Measurements from ENCODE around the gene STPG2. TPM values are rescaled to one million over a fixed set of nuclear protein-coding genes. Genes with fewer than 3 reads are reported as not detected.

The STPG2 gene
- total RNA-seq, 1 donor from 2014 or later = not detected

DNA sequence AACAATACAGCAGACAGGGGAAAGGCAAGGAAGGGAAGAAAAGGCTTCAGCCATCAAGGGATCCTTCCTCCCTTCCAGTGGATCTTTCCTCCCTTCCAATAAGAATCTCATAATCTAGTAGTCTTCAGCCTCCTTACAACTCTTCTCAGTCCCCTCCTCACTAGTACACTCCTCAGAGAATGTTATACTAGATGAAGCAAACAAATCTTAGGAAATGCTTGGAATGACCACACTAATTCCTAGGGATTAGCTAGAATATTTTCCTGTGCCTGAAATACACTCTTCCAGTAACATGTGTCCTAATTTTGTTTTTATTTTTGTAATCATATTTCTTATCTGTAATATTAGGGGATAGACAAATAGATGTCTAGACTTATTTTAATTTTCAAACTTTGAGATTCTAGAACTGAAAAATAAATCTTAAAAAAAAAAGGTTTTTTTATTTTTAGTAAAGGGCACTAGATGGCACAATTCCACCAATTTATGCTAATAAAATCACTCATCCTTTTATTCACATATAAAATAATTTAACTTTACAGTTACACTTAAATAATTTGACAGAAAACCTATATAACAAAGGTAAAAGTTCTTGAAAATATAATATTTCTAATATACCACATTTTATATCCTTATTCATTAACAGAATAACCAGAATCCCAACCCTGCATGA, 7.0 kb upstream of the STPG2 start:
- H3K4me3 ChIP-seq = no peak overlapping the region
- intact Hi-C loops (cut with micrococcal nuclease) = no loop called here
- H3K27ac ChIP-seq (replicated peaks) = no peak overlapping the region
- H3K36me3 ChIP-seq = no peaks in the 10 kb centered on the region
- no peaks in the 10 kb centered on the region for H3K27me3 ChIP-seq (ENCODE audit: low read depth)
- DNase-seq = no peak
- TF ChIP-seq, protein P1, sequence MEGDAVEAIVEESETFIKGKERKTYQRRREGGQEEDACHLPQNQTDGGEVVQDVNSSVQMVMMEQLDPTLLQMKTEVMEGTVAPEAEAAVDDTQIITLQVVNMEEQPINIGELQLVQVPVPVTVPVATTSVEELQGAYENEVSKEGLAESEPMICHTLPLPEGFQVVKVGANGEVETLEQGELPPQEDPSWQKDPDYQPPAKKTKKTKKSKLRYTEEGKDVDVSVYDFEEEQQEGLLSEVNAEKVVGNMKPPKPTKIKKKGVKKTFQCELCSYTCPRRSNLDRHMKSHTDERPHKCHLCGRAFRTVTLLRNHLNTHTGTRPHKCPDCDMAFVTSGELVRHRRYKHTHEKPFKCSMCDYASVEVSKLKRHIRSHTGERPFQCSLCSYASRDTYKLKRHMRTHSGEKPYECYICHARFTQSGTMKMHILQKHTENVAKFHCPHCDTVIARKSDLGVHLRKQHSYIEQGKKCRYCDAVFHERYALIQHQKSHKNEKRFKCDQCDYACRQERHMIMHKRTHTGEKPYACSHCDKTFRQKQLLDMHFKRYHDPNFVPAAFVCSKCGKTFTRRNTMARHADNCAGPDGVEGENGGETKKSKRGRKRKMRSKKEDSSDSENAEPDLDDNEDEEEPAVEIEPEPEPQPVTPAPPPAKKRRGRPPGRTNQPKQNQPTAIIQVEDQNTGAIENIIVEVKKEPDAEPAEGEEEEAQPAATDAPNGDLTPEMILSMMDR (IDR thresholded peaks at IDR 0.05; ENCODE audit: borderline replicate concordance) = peak; percentile 24
- peaks cover 7% of the 10 kb centered on the region for H3K4me1 ChIP-seq
- H3K9me3 ChIP-seq (replicated peaks) = no peaks in the 10 kb centered on the region

DNA sequence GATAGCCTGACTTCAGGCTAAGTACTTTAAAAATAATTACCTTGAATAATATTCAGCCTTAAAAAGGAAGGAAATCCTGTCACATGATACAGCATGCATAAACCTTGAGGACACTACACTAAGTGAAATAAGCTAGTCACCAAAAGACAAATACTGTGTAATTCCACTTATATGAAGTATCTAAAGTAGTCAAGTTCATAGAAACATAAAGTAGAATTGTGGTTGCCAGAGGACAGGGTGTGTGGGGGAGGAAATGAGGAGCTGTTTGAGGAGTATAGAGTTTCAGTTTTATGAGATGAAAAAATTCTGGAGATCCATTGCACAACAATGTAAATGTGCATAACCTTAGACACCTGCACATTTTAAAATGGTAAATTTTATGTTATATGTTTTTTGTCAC, 5.6 kb upstream of the STPG2 start:
- Histone ChIP-seq H3K27me3 (ENCODE audit: low read depth) (no peaks in the 10 kb centered on the region), H3K4me3 (no peak overlapping the region), H3K4me1 (peaks cover 12% of the 10 kb centered on the region), H3K36me3 (no peaks in the 10 kb centered on the region), H3K27ac (replicated peaks) (no peak overlapping the region), H3K9me3 (replicated peaks) (no peaks in the 10 kb centered on the region)
- intact Hi-C loops (cut with micrococcal nuclease) = no loop called here
- DNase-seq = no peak
- TF ChIP-seq, protein P1 (IDR thresholded peaks at IDR 0.05; ENCODE audit: borderline replicate concordance) = no peak

DNA sequence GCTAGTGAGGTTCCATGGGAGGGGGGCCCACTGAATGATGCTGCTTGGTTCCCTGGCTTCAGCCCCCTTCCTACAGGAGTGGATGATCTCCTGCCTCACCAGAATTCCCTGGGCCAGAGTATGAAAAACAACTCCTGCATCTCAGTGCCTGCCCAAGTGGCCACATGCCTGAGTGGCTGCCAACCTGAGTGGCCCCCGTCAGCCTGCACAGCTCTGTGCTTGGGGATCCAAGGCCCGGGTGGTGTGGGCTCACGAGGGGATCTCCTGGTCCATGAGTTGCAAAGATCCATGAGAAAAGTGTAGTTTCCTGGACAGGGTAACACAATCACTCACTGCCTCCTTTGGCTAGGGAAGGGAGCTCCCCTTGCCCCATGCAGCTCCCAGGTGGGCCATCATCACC, 17.1 kb downstream of the STPG2 start:
- H3K27ac ChIP-seq (replicated peaks) = no peak overlapping the region
- peaks cover 16% of the 10 kb centered on the region for H3K9me3 ChIP-seq (replicated peaks)
- no peak overlapping the region for H3K4me3 ChIP-seq
- no peaks in the 10 kb centered on the region for H3K27me3 ChIP-seq (ENCODE audit: low read depth)
- TF ChIP-seq, protein P1 (IDR thresholded peaks at IDR 0.05; ENCODE audit: borderline replicate concordance) = no peak
- no peak for DNase-seq
- intact Hi-C loops (cut with micrococcal nuclease) = no loop called here
- no peaks in the 10 kb centered on the region for H3K36me3 ChIP-seq
- no peaks in the 10 kb centered on the region for H3K4me1 ChIP-seq

DNA sequence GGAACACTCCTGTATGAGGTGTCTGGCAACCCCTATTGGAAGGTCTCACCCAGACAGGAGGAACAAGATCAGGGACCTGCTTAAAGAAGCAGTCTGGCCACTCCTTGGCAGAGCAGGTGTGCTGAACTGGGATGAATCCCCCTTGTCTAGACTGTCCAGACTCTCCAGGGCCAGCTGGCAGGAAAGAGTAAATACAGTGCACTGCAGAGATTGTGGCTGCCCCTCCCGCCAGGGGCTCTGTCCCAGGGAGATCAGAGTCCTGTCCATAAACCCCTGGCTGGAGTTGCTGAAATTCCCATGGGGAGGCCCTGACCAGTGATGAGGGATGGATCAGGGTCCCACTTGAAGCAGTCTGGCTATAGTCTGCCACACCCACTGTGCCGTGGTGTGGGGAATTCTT, 17.7 kb downstream of the STPG2 start:
- TF ChIP-seq, protein P1 (IDR thresholded peaks at IDR 0.05; ENCODE audit: borderline replicate concordance) = no peak
- no peaks in the 10 kb centered on the region for H3K36me3 ChIP-seq
- H3K9me3 ChIP-seq (replicated peaks) = peaks cover 16% of the 10 kb centered on the region
- H3K4me1 ChIP-seq = no peaks in the 10 kb centered on the region
- intact Hi-C loops (cut with micrococcal nuclease) = no loop called here
- H3K27me3 ChIP-seq (ENCODE audit: low read depth) = no peaks in the 10 kb centered on the region
- H3K4me3 ChIP-seq = no peak overlapping the region
- DNase-seq = no peak
- H3K27ac ChIP-seq (replicated peaks) = no peak overlapping the region

DNA sequence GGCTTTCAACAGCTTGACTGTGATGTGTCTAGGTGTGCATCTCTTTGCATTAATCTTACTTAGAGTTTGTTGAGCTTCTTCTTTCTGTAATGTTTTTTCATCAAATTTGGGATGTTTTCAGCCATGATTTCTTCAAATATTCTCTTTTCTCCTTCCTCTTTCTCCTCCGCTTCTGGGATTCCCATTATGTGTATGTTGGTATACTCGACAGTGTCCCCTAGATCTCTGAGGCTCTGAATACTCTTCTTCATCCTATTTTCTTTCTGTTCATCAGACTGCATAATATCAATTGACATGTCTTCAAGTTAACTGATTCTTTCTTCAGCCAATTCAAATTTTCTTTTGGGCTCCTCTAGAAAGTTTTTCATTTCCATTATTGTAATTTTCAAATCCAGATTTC, 25.9 kb downstream of the STPG2 start:
- Histone ChIP-seq H3K27me3 (ENCODE audit: low read depth) (no peaks in the 10 kb centered on the region), H3K9me3 (replicated peaks) (peaks cover 26% of the 10 kb centered on the region), H3K36me3 (no peaks in the 10 kb centered on the region), H3K4me1 (no peaks in the 10 kb centered on the region), H3K4me3 (no peak overlapping the region), H3K27ac (replicated peaks) (no peak overlapping the region)
- intact Hi-C loops (cut with micrococcal nuclease) = no loop called here
- no peak for DNase-seq
- TF ChIP-seq, protein P1 (IDR thresholded peaks at IDR 0.05; ENCODE audit: borderline replicate concordance) = no peak
